ENCODE data around the gene APOL3.
A peak's percentile ranks its signal among the peaks of the same experiment; 100 is the strongest.
"Not testable (repeated sequence)": the region's sequence is repeated elsewhere in the genome, so short reads cannot be mapped to it uniquely, and the experiment has no call there.

APOL3 gene

DNA sequence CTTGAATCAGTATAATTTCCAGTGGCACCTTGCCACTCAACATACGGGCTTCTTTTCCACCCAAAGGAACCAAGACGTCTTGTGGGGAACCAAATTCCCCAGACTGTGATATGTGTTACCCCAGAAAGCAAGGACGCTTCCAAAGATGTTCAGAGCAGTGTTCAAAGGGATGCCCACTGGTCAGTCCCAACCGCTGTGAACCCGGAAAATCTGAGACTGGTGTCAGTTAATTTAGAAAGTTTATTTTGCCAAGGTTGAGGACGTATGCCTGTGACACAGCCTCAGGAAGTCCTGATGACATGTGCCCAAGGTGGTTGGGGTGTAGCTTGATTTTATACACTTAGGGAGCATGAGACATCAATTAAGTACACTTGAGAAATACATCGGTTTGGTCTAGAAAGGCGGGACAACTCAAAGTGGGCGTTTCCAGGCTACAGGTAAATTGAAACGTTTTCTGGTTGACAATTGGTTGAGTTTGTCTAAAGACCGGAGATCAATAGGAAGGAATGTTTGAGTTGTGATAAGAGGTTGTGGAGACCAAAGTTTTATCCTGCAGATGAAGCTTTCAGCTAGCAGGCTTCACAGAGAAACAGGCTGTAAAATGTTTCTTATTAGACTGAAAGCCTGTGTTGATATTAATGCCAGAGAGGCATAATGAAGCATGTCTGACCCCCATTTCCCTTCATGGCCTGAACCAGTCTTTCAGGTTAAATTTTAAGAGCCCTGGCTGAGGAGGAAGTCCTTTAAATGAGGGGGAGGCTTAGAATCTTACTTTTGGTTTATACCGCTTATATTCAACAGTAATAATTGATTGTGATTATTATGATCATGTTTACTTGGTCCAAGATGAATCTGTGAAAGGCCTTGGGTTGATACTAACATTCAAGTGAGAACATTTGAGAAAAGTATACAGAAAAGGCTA is 6.8 kb downstream of the APOL3 start:
- H3K36me3 ChIP-seq (ENCODE audit: insufficient read depth, low read length): peaks cover 24% of the 10 kb centered on the region
- H3K4me2 ChIP-seq (ENCODE audit: low read length): no peak overlapping the region
- no peaks in the 10 kb centered on the region for H3K9me2 ChIP-seq (ENCODE audit: low read depth, low read length)
- H3F3A ChIP-seq (ENCODE audit: insufficient read depth, low read length): no peaks in the 10 kb centered on the region
- peaks cover 14% of the 10 kb centered on the region for H3K79me2 ChIP-seq (ENCODE audit: insufficient read depth, low read length)
- peaks cover 67% of the 10 kb centered on the region for H3K4me1 ChIP-seq (ENCODE audit: insufficient read depth, low read length, severe bottlenecking)
- H3K9me3 ChIP-seq (ENCODE audit: low read length): no peaks in the 10 kb centered on the region
- peak overlapping the region; percentile 80 for H3K27ac ChIP-seq (ENCODE audit: low read depth, low read length, poor library complexity, severe bottlenecking)
- H2AFZ ChIP-seq (ENCODE audit: low read length): no peak overlapping the region
- no peak overlapping the region for H3K4me3 ChIP-seq (ENCODE audit: low read depth, low read length, poor library complexity, severe bottlenecking)
- no peak overlapping the region for H3K9ac ChIP-seq (ENCODE audit: low read length)
- no peaks in the 10 kb centered on the region for H3K27me3 ChIP-seq (ENCODE audit: insufficient read depth, low read length)
- TF ChIP-seq, protein P1, sequence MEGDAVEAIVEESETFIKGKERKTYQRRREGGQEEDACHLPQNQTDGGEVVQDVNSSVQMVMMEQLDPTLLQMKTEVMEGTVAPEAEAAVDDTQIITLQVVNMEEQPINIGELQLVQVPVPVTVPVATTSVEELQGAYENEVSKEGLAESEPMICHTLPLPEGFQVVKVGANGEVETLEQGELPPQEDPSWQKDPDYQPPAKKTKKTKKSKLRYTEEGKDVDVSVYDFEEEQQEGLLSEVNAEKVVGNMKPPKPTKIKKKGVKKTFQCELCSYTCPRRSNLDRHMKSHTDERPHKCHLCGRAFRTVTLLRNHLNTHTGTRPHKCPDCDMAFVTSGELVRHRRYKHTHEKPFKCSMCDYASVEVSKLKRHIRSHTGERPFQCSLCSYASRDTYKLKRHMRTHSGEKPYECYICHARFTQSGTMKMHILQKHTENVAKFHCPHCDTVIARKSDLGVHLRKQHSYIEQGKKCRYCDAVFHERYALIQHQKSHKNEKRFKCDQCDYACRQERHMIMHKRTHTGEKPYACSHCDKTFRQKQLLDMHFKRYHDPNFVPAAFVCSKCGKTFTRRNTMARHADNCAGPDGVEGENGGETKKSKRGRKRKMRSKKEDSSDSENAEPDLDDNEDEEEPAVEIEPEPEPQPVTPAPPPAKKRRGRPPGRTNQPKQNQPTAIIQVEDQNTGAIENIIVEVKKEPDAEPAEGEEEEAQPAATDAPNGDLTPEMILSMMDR (IDR thresholded peaks at IDR 0.05; ENCODE audit: low read length): no peak
- TF ChIP-seq EZH2 (IDR thresholded peaks at IDR 0.05; ENCODE audit: borderline replicate concordance, low read length): no peak
- no peaks in the 10 kb centered on the region for H4K20me1 ChIP-seq (ENCODE audit: insufficient read depth, low read length)

DNA sequence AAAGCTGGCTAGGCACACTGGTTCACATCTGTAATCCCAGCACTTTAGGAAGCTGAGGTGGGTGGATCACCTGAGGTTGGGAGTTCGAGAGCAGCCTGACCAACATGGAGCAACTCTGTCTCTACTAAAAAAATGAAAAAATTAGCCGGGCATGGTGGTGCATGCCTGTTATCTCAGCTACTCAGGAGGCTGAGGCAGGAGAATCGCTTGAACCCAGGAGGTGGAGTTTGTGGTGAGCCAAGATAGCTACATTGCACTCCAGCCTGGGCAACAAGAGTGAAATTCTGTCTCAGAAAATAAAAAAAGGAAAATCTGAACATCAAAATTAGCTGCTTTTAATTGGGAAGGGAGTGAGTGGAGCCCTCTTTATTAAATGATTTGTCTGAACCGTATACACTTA is 7.7 kb downstream of the APOL3 start:
- not testable (repeated sequence) for H3K4me2 ChIP-seq (ENCODE audit: low read length); H4K20me1 ChIP-seq (ENCODE audit: insufficient read depth, low read length); H3K9me3 ChIP-seq (ENCODE audit: low read length); H3K9me2 ChIP-seq (ENCODE audit: low read depth, low read length); H3K79me2 ChIP-seq (ENCODE audit: insufficient read depth, low read length); H2AFZ ChIP-seq (ENCODE audit: low read length); H3F3A ChIP-seq (ENCODE audit: insufficient read depth, low read length); H3K9ac ChIP-seq (ENCODE audit: low read length); H3K27ac ChIP-seq (ENCODE audit: low read depth, low read length, poor library complexity, severe bottlenecking); H3K27me3 ChIP-seq (ENCODE audit: insufficient read depth, low read length); H3K4me3 ChIP-seq (ENCODE audit: low read depth, low read length, poor library complexity, severe bottlenecking)
- peaks cover 68% of the 10 kb centered on the region for H3K4me1 ChIP-seq (ENCODE audit: insufficient read depth, low read length, severe bottlenecking)
- H3K36me3 ChIP-seq (ENCODE audit: insufficient read depth, low read length): peaks cover 26% of the 10 kb centered on the region

DNA sequence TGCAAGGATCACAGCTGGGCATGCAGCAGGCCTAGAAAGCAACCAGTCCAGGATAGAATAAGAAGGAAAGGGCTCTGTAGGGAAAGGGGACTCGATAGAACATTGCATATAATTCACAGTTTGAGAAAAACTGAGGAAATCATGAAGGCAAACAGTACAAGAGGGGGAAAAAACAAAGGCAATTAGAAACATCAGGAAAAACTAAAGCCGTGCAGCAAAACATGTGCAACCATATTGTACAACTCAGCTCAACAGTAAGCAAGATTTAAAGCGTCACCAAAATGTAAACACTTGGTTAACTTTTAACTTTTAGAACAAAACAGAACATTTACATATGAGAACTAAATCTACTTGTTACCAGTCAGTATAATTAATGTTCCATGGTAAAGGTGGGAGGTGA is 8.5 kb downstream of the APOL3 start:
- no peak overlapping the region for H3K4me2 ChIP-seq (ENCODE audit: low read length)
- no peaks in the 10 kb centered on the region for H3F3A ChIP-seq (ENCODE audit: insufficient read depth, low read length)
- peaks cover 68% of the 10 kb centered on the region for H3K4me1 ChIP-seq (ENCODE audit: insufficient read depth, low read length, severe bottlenecking)
- H3K36me3 ChIP-seq (ENCODE audit: insufficient read depth, low read length): peaks cover 26% of the 10 kb centered on the region
- no peak overlapping the region for H3K9ac ChIP-seq (ENCODE audit: low read length)
- no peaks in the 10 kb centered on the region for H4K20me1 ChIP-seq (ENCODE audit: insufficient read depth, low read length)
- H3K4me3 ChIP-seq (ENCODE audit: low read depth, low read length, poor library complexity, severe bottlenecking): no peak overlapping the region
- no peak for TF ChIP-seq EZH2 (IDR thresholded peaks at IDR 0.05; ENCODE audit: borderline replicate concordance, low read length)
- TF ChIP-seq, protein P1 (IDR thresholded peaks at IDR 0.05; ENCODE audit: low read length): no peak
- H3K9me2 ChIP-seq (ENCODE audit: low read depth, low read length): no peaks in the 10 kb centered on the region
- no peak overlapping the region for H2AFZ ChIP-seq (ENCODE audit: low read length)
- no peak overlapping the region for H3K27ac ChIP-seq (ENCODE audit: low read depth, low read length, poor library complexity, severe bottlenecking)
- no peaks in the 10 kb centered on the region for H3K27me3 ChIP-seq (ENCODE audit: insufficient read depth, low read length)
- H3K9me3 ChIP-seq (ENCODE audit: low read length): no peaks in the 10 kb centered on the region
- H3K79me2 ChIP-seq (ENCODE audit: insufficient read depth, low read length): peaks cover 4% of the 10 kb centered on the region; the same call in 1 of the 2 replicates
